Ishikawa (cell line): ENCODE results near the gene PRR14L.

Experiments
- CEBPB ChIP-seq: IDR thresholded peaks from 2 replicates; pipeline ENCODE4 v1.6.1; 2012
- CREB1 ChIP-seq: IDR thresholded peaks from 2 replicates; pipeline ENCODE4 v1.6.1; 2012; ENCODE audit warnings: low read depth
- EP300 ChIP-seq: IDR thresholded peaks from 2 replicates; pipeline ENCODE4 v1.6.1; 2012; ENCODE audit warnings: borderline replicate concordance
- FOXM1 ChIP-seq: IDR thresholded peaks from 2 replicates; pipeline ENCODE4 v1.6.1; 2012; ENCODE audit warnings: low read depth, borderline replicate concordance
- MAX ChIP-seq: IDR thresholded peaks from 2 replicates; pipeline ENCODE4 v1.6.1; 2012
- NFIC ChIP-seq: IDR thresholded peaks from 2 replicates; pipeline ENCODE4 v1.6.1; 2012
- RAD21 ChIP-seq: IDR thresholded peaks from 2 replicates; pipeline ENCODE4 v1.6.1; 2012; ENCODE audit warnings: low read depth
- TAF1 ChIP-seq: IDR thresholded peaks from 2 replicates; pipeline ENCODE4 v1.6.1; 2012; ENCODE audit warnings: low read depth, mild to moderate bottlenecking
- TCF12 ChIP-seq: IDR thresholded peaks from 2 replicates; pipeline ENCODE4 v1.6.1; 2012; ENCODE audit warnings: low read depth
- TEAD4 ChIP-seq: IDR thresholded peaks from 2 replicates; pipeline ENCODE4 v1.6.1; 2012
- USF1 ChIP-seq: IDR thresholded peaks from 2 replicates; pipeline ENCODE4 v1.6.1; 2012
- YY1 ChIP-seq: IDR thresholded peaks from 2 replicates; pipeline ENCODE4 v1.6.1; 2012; ENCODE audit warnings: low read depth
- TF ChIP-seq, protein P1 (sequence below): IDR thresholded peaks from 2 replicates; pipeline ENCODE4 v1.6.1; 2012; ENCODE audit warnings: low read depth, mild to moderate bottlenecking

DNA sequence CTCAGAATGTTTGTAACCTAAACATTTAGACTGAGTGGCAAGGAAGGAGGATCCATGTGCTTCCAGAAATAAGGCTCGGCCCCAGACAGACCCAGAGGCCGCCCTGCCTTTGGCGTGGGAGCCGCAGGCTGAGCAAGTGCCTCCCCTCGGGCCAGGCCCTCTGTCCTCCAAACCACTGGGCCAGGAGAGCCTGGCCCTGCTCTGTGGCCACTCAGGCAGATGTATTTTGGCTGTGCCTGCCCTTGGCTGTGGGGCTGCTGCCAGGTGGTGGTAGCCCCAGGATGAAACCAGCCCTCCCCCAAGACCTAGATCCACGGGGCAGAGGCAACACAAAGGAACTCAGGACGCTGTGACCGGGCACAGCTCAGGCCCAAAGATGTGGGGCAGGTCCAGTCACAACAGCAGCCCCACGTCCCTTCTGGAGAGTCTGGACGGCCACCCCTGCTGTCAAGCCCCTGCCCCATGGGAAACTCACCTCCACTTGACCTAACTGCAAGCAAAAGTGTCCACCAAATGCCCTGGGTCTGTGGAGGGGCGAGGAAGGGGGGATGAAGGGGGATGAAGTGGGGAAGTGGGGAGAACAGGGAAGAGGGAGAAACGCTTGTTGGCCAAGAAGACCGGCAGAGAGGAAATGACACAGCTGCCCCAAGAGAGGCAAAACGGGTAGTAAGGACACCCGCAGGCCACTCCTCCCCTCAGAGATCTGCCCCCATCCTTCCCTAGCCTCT lies 111.9 kb downstream of the PRR14L start:
- TF ChIP-seq RAD21: no peak
- no peak for TF ChIP-seq EP300
- TF ChIP-seq FOXM1: no peak
- TF ChIP-seq, protein P1, sequence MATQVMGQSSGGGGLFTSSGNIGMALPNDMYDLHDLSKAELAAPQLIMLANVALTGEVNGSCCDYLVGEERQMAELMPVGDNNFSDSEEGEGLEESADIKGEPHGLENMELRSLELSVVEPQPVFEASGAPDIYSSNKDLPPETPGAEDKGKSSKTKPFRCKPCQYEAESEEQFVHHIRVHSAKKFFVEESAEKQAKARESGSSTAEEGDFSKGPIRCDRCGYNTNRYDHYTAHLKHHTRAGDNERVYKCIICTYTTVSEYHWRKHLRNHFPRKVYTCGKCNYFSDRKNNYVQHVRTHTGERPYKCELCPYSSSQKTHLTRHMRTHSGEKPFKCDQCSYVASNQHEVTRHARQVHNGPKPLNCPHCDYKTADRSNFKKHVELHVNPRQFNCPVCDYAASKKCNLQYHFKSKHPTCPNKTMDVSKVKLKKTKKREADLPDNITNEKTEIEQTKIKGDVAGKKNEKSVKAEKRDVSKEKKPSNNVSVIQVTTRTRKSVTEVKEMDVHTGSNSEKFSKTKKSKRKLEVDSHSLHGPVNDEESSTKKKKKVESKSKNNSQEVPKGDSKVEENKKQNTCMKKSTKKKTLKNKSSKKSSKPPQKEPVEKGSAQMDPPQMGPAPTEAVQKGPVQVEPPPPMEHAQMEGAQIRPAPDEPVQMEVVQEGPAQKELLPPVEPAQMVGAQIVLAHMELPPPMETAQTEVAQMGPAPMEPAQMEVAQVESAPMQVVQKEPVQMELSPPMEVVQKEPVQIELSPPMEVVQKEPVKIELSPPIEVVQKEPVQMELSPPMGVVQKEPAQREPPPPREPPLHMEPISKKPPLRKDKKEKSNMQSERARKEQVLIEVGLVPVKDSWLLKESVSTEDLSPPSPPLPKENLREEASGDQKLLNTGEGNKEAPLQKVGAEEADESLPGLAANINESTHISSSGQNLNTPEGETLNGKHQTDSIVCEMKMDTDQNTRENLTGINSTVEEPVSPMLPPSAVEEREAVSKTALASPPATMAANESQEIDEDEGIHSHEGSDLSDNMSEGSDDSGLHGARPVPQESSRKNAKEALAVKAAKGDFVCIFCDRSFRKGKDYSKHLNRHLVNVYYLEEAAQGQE: no peak
- TF ChIP-seq CREB1: no peak
- TF ChIP-seq TEAD4: no peak
- no peak for TF ChIP-seq TAF1
- no peak for TF ChIP-seq CEBPB
- no peak for TF ChIP-seq USF1
- TF ChIP-seq NFIC: no peak
- TF ChIP-seq MAX: no peak
- TF ChIP-seq YY1: no peak
- no peak for TF ChIP-seq TCF12
